Smooth muscle cell (in vitro differentiated cells): ENCODE measurements around the gene PDLIM4. TPM values are rescaled to one million over a fixed set of nuclear protein-coding genes. Genes with fewer than 3 reads are reported as not detected.

ENCODE experiments used
- DNase-seq: peaks from one replicate; lab custom pipeline; 2025; ENCODE audit not compliant: unreplicated experiment; lab: John Stamatoyannopoulos, UW
- H2AFZ ChIP-seq: fragments of 200-600 bp; sonication (generic); 2 replicates; pipeline ENCODE4 v1.6.0; 2016; ENCODE audit warnings: antibody characterized with exemption, low read depth, mild to moderate bottlenecking
- H3F3A ChIP-seq: fragments of 200-600 bp; sonication (generic); 2 replicates; pipeline ENCODE4 v1.6.0; 2017; ENCODE audit warnings: antibody characterized with exemption, low read depth
- H3K27ac ChIP-seq: fragments of 200-600 bp; sonication (generic); 2 replicates; pipeline ENCODE4 v1.5.1; 2016; ENCODE audit warnings: low read depth, mild to moderate bottlenecking
- H3K27me3 ChIP-seq: fragments of 200-600 bp; sonication (generic); 2 replicates; pipeline ENCODE4 v1.6.1; 2016; ENCODE audit warnings: low read depth, mild to moderate bottlenecking
- H3K36me3 ChIP-seq: fragments of 200-600 bp; sonication (generic); 2 replicates; pipeline ENCODE4 v1.5.1; 2016; ENCODE audit warnings: low read depth
- H3K4me1 ChIP-seq: fragments of 200-600 bp; sonication (generic); 2 replicates; pipeline ENCODE4 v1.5.1; 2016; ENCODE audit warnings: low read depth
- H3K4me2 ChIP-seq: fragments of 200-600 bp; sonication (generic); 2 replicates; pipeline ENCODE4 v1.6.0; 2016; ENCODE audit warnings: mild to moderate bottlenecking
- H3K4me3 ChIP-seq: fragments of 200-600 bp; sonication (generic); 2 replicates; pipeline ENCODE4 v1.5.1; 2016; ENCODE audit warnings: mild to moderate bottlenecking
- H3K79me2 ChIP-seq: fragments of 200-600 bp; sonication (generic); 2 replicates; pipeline ENCODE4 v1.6.0; 2016; ENCODE audit warnings: low read depth, mild to moderate bottlenecking
- H3K9ac ChIP-seq: fragments of 200-600 bp; sonication (generic); 2 replicates; pipeline ENCODE4 v1.6.0; 2016; ENCODE audit warnings: low read depth
- H3K9me3 ChIP-seq: fragments of 200-600 bp; sonication (generic); replicated peaks from 2 replicates; pipeline ENCODE4 v1.5.1; 2016; ENCODE audit warnings: low read depth
- H4K20me1 ChIP-seq: fragments of 200-600 bp; sonication (generic); 2 replicates; pipeline ENCODE4 v1.6.0; 2016; ENCODE audit warnings: low read depth
- WGBS: methylation state at CpG from one replicate; pipeline ENCODE4 v1.1.7; 2016; ENCODE audit warnings: low lambda C conversion rate; 5-methylcytosine and 5-hydroxymethylcytosine counted together
- polyA plus RNA-seq: library from polyadenylated mRNA; unstranded; fragments of >200 nt; fragmentation: Nextera tagmentation; extraction: Ambion mirVana; gene quantifications from 2 replicates; pipeline ENCODE4 v1.2.1, GENCODE V29; 2016
- total RNA-seq: library from RNA; depleted of rRNA; stranded (reverse); fragments of >200 nt; gene quantifications from 2 replicates; pipeline ENCODE4 v1.2.3, GENCODE V29; 2014
- TF ChIP-seq, protein P1 (sequence below): fragments of 200-600 bp; sonication (generic); IDR thresholded peaks from 2 replicates; pipeline ENCODE4 v1.5.1; 2017; ENCODE audit warnings: borderline replicate concordance, mild to moderate bottlenecking, antibody characterized with exemption; ENCODE audit not compliant: insufficient read depth, poor library complexity, severe bottlenecking

PDLIM4 gene
- total and polyA plus RNA-seq, 2 experiments from 2014 or later: 93.8 to 275 TPM

DNA sequence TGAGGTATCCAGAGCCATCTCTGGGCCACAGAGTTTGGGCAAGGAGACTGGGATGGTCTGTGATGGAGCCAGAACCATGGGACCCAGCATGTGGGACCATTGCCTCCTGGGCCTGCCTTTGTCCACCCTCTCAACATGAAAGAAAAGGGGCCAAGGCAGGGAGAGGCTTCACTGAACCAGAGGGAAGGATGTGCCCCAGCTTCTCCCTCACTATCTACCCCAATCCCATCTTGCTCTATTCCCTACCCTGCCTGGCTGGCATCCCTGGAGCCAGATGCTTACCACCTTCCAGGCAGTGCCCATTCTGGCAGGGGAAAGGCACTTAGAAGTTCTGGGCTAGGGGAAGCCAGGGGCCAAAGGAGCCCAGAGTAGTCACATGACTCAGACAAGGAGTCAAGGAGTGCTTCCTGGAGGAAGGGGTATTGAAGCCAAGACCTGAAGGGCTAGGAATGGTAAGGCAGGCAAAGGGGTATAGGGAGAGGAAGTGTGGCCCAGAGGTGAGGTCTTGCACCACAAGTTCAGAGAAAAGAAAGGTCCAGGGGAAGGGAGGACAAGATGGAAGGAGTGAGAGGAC is 9.8 kb downstream of the PDLIM4 start:
- peaks cover 6% of the 10 kb centered on the region for H3F3A ChIP-seq
- no peak overlapping the region for H3K4me3 ChIP-seq
- no peaks in the 10 kb centered on the region for H3K9me3 ChIP-seq
- TF ChIP-seq, protein P1, sequence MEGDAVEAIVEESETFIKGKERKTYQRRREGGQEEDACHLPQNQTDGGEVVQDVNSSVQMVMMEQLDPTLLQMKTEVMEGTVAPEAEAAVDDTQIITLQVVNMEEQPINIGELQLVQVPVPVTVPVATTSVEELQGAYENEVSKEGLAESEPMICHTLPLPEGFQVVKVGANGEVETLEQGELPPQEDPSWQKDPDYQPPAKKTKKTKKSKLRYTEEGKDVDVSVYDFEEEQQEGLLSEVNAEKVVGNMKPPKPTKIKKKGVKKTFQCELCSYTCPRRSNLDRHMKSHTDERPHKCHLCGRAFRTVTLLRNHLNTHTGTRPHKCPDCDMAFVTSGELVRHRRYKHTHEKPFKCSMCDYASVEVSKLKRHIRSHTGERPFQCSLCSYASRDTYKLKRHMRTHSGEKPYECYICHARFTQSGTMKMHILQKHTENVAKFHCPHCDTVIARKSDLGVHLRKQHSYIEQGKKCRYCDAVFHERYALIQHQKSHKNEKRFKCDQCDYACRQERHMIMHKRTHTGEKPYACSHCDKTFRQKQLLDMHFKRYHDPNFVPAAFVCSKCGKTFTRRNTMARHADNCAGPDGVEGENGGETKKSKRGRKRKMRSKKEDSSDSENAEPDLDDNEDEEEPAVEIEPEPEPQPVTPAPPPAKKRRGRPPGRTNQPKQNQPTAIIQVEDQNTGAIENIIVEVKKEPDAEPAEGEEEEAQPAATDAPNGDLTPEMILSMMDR: no peak
- H2AFZ ChIP-seq: no peak overlapping the region
- no peak for DNase-seq
- H3K27ac ChIP-seq: no peak overlapping the region
- H4K20me1 ChIP-seq: peaks cover 77% of the 10 kb centered on the region
- H3K4me2 ChIP-seq: no peak overlapping the region
- H3K79me2 ChIP-seq: no peaks in the 10 kb centered on the region
- no peaks in the 10 kb centered on the region for H3K27me3 ChIP-seq
- H3K4me1 ChIP-seq: peaks cover 19% of the 10 kb centered on the region
- H3K9ac ChIP-seq: no peak overlapping the region
- no peaks in the 10 kb centered on the region for H3K36me3 ChIP-seq

DNA sequence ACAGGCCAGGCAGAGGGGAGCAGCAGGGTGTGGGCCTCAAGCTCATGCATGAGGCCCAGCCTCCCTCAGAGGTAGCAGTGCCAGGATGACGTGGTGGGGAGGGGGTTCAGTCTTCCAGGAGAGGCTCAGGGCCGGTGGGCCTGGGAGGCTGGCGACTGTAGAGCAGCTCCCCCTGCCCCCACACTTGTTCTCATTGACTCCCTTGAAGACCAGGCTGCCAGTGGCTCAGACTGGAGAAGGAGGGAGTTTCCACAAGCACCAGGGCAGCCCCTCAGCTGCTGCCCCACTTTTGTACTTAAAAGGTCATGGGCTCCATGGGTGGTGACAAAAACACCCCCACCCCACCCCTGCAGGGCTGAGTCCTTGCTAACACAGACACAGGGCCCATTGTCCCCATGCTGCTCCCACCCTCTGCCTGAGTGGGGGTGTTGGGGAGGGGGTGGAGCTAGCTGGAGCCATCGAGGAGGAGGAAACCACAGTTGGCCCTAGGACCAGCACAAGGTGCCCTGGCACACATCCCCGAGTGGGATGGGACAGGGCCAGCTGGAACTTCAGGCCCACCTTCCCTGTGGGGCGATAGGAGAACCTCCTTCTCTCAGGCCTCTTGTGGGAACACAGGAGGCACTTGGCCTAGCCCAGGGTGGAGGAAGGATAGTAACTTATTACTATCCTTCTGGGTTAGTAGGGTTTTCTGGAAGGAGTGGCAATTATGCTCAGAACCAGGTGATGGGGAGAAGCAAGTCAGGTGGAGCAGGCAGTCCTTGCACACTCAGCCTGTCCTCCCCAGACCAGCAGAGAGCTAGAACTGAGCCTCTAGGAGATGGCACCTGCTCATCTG is 10.7 kb downstream of the PDLIM4 start:
- H3K79me2 ChIP-seq: no peaks in the 10 kb centered on the region
- no peaks in the 10 kb centered on the region for H3K36me3 ChIP-seq
- H3K9me3 ChIP-seq: no peaks in the 10 kb centered on the region
- H3K27ac ChIP-seq: peak overlapping the region; percentile 24
- TF ChIP-seq, protein P1: no peak
- H3K4me3 ChIP-seq: no peak overlapping the region
- H3K9ac ChIP-seq: no peak overlapping the region
- H3K4me1 ChIP-seq: peaks cover 19% of the 10 kb centered on the region
- no peak overlapping the region for H3K4me2 ChIP-seq
- peaks cover 6% of the 10 kb centered on the region for H3F3A ChIP-seq
- 83% methylated on average over 6 of the region's 6 CpGs for WGBS
- H4K20me1 ChIP-seq: peaks cover 79% of the 10 kb centered on the region
- no peak for DNase-seq
- H2AFZ ChIP-seq: no peak overlapping the region
- no peaks in the 10 kb centered on the region for H3K27me3 ChIP-seq

DNA sequence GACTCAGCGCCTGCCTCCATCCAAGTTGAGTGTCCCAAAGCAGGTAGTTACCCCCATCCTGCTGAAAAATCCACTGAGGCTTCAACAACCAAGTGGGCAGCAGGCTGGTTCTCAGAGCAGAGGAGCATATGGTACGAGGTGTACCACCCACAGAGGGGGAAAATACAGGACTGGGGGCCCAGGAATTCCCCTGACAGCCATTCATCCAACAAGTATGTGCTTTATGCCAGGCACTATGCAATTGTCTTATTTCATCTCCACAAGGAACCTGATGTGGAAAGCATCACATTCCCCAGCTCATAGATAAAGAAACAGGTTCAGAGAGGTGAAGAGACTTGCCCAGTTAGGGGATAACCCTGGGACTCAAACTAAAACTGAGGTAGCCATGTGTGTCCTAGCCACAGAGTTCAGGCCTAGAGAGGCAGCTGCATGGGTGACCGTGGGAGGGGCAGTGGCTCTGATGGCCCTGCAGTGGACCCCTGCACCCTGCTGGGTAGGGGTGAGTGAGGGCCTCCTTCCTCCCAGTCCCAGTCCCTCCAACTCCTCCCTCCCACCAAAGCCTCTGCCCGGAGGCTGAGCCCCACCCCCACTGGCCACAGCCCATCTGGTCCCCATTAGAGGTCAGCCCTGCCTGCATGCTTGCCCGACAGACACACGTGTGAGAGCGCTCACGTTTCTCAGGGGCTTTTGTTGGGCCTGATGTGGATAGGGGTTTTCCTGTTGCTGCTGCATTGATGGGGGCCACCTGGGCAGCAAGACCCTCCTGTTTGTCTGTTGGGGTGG is 11.5 kb downstream of the PDLIM4 start:
- H3K36me3 ChIP-seq: no peaks in the 10 kb centered on the region

More for the DNA sequence above, 11.5 kb downstream of the PDLIM4 start:
- Histone ChIP-seq H3K4me1 (peaks cover 19% of the 10 kb centered on the region), H3K79me2 (no peaks in the 10 kb centered on the region), H2AFZ (no peak overlapping the region), H3F3A (peaks cover 6% of the 10 kb centered on the region), H3K4me2 (peak overlapping the region; percentile 22), H3K9me3 (no peaks in the 10 kb centered on the region), H3K27ac (peak overlapping the region; percentile 24), H3K4me3 (no peak overlapping the region), H3K27me3 (no peaks in the 10 kb centered on the region), H4K20me1 (peaks cover 79% of the 10 kb centered on the region), H3K9ac (no peak overlapping the region)
- TF ChIP-seq, protein P1: no peak
- DNase-seq: no peak
- WGBS: 51% methylated on average over 7 of the region's 8 CpGs
